Breast epithelium (tissue), 3 donors: ENCODE data around the gene EBI3.

Source experiments
- CTCF ChIP-seq, 3 donors: fragments of 450-650 bp; IDR thresholded peaks; one replicate each; pipeline ENCODE4 v1.5.1; 2016 to 2017; ENCODE audit warnings: antibody characterized with exemption in 3 of 3, mild to moderate bottlenecking in 3 of 3, moderate library complexity in 3 of 3
- POLR2A ChIP-seq: fragments of 450-650 bp; IDR thresholded peaks from one replicate; pipeline ENCODE4 v1.6.1; 2016; ENCODE audit warnings: antibody characterized with exemption, mild to moderate bottlenecking, moderate library complexity

- no peak for TF ChIP-seq POLR2A
- no peak for TF ChIP-seq CTCF (IDR thresholded peaks at IDR 0.05)
These were observed 55.7 kb downstream of the EBI3 start for GRCh38 chr19:4284974-4285373.
